C1 segment of cervical spinal cord (tissue), 14 donors: ENCODE data around the gene RANBP9.

Source experiments
- DNase-seq, 14 donors: peaks; one replicate each; lab custom pipeline; 2025; lab: John Stamatoyannopoulos, UW

The RANBP9 gene

DNA sequence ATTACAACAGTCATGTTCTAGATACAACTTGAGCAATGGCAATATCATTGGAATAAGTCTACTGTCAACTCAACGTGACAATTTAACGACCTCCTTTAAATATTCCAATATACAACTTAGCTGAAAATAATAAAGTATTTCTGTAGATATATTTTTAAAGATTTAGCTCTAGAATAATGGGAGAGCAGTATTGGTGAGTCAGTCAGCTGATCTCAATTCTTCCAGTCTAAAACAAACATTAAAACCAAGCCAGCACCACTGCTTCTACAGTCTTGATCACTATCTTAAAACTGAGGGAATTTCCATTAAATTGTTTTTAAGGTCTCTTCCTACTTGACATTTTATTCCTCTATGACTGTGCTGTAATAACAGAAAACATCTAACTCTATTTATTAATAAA is 58.3 kb downstream of the RANBP9 start:
- no peak for DNase-seq

DNA sequence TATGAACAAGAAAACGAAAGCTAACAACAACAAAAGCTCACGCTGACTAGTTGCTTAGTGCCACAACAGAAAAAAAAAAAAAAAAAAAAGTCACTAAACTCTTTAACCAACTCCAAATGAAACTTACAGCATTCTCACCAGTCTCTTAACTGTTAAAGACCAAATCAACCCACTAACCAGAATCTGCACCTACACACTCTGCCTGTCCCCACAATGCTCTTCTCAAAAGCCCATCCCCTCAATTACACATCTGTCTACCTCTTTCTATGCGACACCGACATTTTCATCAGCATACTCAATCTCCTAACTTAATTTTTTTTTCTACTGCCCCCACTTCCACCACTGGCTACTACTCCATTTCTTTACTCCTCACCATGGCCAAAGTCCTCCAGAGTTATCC is 62.2 kb downstream of the RANBP9 start:
- DNase-seq = no peak

DNA sequence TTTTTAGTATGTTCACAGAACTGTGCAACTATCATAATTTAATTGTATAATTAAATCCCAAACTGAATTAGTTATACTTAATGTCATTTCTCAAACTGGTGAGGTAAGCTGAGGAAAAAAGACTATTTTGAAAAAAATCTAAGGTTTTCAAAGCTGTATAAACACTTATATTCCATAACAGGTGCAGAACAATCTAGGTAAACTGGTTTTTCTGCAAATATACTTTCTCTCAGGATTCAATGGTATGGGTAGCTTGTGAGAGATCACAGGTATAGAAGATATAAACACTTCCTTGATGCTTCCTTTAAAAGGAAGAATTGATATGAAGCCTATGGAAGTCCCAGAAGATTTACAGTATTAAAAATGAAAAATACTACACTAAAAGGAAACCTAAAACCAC is 62.8 kb downstream of the RANBP9 start:
- DNase-seq = no peak

- no peak for DNase-seq
Measured at GRCh38 chr6:13643125-13643524, 68.5 kb downstream of the RANBP9 start.

DNA sequence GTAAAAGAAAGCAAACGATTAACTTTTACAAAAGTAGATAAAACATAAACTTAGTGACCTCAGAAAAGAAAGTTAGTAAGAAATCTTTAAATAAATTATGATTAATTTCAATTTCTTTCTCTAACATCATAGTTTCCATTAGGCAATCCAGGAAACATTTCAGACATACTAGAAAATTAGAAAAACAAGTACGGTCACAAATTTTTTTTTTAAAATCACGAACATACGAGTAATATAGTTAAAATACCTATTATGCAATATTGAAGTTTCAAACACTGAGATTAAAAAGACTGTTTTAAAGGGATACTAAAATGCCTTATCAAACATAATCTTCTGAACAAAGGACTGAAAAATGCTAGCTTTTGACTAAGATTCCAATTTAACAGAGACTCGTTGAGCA is 70.3 kb downstream of the RANBP9 start:
- DNase-seq = no peak

GRCh38 chr6:13638626-13639025 is 73.0 kb downstream of the RANBP9 start:
- DNase-seq = no peak

GRCh38 chr6:13638014-13638413 is 73.6 kb downstream of the RANBP9 start:
- DNase-seq = no peak

DNA sequence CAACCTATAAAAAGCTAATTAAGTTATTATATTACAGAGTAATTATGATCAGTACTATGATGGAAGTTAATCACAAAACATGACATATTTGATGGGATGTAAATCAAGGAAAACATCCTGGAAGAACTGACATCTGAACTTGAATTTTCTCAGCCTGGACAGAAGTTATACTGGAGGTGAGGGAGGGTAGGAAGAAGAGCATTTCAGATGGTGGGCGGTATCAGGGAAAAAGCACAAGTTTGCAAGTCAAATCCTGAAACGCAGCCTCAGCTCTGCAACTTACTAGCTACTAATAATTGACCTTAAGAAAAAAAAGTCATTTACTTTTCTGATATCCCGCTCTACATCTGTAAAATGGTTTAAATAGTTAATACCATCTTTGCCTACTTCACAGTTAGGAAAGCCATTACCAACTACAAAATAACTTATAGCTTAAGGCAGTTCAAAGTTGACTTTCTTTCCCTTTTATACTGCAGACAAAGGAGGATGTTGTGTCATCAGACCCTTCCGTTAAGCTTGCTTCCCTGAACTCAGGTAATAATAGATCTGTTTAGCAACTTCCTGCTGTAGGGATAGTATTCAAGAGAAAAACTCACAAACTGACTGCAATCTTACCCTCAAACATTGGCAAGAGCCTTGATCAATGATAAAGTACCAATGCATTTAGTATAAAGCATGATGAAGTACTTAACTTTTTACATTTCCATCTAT is 75.5 kb downstream of the RANBP9 start:
- DNase-seq = no peak

GRCh38 chr6:13633343-13633742 is 78.3 kb downstream of the RANBP9 start:
- no peak for DNase-seq

GRCh38 chr6:13630499-13630898 is 81.1 kb downstream of the RANBP9 start:
- DNase-seq = no peak

DNA sequence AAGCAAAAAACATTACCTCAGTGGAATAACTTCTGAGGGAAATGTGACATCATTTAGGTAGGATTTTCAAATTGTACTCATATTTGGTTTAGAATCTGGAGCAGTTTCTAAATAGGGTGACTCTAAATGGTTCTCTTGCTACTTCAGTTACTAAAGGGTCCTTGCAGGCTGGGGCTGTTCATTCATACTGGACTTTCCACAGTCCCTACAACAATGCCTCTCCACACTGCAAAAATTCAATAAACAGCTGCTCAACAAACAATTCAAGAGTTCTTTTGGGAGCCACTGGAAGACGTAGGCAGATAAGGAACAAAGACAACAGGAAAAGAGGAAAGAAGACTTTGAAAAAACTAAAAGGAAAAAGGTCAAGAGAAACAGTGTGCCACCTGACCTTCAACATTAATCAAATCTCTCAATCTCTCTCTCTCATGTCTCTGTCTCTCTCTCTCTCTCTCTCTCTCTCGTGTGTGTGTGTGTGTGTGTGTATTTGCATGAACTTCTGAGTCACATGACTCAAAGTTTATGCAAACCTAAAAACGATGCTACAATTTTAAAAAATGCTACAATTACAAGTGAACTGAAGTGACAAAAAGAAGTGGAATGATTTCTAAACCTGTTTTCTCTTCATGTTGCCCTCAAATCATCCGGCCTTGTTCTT is 82.0 kb downstream of the RANBP9 start:
- DNase-seq = no peak

- DNase-seq = peak in 1 of 14 donors; percentile 2
Measured at GRCh38 chr6:13624871-13625288, 86.8 kb downstream of the RANBP9 start.

GRCh38 chr6:13617066-13617465 is 94.6 kb downstream of the RANBP9 start:
- no peak for DNase-seq

GRCh38 chr6:13615792-13616120 is 95.9 kb downstream of the RANBP9 start:
- peak in 4 of 14 donors; percentile 35 to 47 (median 42) for DNase-seq

DNA sequence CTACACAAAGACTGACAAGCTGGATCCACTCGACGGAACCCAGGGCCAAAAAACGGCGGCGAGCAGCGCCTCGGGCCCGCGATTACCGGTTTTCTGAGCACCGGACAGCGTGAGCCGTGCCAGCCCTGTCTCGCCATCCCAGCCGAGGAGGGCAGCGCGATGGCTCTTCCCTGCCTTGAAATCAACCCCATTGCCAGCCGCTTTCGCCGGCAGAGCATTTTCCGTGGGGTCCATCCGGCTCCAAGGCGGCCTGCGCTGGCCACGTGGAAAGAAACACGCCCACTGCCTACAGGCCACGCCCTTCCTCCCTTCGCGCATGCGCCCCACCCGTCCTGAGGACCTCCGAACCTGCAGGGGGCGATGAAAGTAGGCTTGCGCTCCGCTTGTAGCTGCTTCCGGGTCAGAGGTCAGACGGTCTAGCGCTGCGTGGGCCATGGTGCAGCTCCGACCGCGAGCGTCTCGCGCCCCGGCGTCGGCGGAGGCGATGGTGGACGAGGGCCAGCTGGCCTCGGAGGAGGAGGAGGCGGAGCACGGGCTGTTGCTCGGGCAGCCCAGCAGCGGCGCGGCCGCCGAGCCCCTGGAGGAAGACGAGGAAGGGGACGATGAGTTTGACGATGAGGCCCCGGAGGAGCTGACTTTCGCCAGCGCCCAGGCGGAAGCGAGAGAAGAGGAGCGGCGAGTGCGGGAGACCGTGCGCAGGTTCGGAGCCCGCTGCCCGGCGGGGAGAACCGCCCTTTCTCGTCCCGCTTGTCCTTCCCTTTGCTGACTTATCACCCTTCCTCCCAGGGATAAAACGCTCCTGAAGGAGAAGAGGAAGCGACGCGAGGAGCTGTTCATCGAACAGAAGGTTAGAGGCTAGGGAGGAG is 96.5 kb downstream of the RANBP9 start, which contains the start of gene NOL7:
Gene NOL7, plus strand, starts transcription at position 410 of the 866 bp plus-strand sequence. Its CDS starts 24 bp downstream, at position 434.
- peak; percentile 69 to 99 (median 96) for DNase-seq

DNA sequence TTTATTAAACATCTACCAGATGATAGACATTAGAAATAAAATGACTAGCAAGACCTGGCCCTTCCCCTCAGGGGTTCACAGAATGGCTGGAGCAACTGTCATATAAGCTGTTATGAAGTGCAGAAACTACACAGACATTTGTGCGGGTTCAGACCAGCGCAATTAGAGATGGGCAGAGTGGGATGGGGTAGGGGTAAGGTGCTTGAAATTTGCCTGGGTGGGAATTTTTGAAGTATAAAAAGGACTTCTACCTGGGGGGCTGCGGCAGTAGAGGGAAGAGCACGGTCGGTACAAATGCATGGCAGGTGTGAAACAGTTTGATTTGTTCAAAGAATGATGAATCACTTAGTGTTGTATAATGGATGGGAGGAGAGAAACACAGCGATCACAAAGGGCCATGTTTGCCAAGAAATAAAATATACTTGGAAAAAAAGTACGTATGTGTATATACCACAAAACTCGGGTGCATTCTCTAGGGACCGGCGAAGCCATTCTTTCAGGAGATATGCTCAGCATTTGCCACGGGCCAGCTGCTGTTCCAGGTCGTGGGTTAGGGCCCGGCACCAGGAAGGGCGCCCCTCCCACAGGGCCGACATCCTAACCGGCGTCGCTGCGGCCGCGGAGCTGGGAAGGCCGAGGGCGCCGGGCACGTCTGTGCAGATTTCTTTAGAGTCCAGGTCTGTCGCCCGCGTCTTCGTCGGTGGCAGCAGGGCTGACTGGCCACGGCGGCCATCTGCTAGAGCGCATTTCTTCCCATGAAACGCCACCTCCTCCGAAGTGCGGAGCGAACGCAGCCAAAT is 97.3 kb downstream of the RANBP9 start:
- peak in 1 of 14 donors; percentile 66 for DNase-seq

GRCh38 chr6:13613029-13613594 is 98.5 kb downstream of the RANBP9 start:
- DNase-seq = no peak

DNA sequence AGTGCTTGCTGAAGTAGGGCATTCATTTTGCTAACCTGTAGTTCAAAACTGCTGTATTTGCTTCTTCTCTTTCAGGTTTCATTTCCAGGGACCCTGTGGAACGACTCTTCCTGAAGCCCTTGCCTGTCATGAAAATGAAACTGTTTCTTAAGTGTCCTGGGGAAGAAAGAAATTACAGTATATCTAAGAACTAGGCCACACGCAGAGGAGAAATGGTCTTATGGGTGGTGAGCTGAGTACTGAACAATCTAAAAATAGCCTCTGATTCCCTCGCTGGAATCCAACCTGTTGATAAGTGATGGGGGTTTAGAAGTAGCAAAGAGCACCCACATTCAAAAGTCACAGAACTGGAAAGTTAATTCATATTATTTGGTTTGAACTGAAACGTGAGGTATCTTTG is 99.9 kb downstream of the RANBP9 start:
- DNase-seq = no peak

- DNase-seq = no peak
Measured at GRCh38 chr6:13605634-13606033, 106.0 kb downstream of the RANBP9 start.

DNA sequence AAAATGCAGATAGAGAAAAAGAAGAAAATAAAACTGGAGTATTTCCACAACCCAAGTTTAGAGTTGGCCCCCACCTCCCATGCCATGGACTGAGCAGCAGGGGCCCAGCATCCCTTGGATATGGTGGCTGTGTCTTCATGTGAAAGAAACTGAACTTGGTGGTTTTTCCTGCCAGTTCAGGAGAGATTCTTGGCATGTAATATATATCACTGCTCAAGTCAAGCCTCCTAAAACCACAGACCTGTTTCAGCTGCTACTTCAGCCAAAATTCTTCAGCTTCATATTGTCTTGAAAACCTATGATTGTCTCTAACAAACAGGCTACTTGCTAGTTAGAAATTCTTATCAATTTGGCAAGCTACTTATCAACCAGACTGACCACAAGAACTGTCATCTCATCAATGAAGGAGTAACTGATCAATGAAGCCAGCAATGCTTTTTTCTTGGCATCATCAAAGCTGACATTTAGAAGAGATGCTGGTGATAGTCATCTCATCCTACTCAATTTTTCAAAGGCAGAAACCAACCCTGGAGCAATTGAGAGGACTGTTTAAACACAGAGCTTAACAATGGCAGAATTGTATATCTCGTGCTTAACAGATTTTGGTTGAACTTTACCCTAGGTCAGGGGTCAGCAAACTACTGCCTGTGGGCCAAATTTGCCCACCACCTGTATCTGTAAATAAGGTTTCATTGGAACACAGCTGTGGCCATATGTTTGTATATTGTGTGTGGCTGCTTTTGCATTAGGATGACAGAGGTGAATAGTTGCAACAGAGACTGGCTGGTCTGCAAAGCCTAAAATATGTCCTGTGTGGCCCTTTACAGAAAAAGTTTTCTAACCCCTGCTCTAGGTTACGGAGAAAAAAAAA is 106.9 kb downstream of the RANBP9 start:
- no peak for DNase-seq
